ENCODE data around the gene RAG1.

Gene RAG1

DNA sequence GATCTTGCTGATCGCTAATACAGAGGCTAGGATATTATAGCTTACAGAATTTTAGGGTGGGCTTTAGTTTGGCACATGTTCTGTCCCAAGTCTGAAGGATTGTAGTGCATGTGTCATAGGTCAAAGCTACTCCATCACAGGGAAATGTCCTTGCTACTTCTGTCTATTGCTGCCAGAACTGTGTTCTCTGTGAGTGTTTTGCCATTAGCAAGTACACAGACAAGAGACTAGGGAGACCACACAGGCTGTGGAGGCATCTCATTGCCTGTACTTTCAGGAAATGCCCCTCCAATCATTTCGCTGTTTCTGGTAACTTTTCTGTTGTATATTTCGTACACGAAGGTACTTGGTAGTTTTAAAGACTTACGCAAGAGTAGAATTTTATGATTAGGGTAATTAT lies 55.7 kb downstream of the RAG1 start:
- TF ChIP-seq, protein P1, sequence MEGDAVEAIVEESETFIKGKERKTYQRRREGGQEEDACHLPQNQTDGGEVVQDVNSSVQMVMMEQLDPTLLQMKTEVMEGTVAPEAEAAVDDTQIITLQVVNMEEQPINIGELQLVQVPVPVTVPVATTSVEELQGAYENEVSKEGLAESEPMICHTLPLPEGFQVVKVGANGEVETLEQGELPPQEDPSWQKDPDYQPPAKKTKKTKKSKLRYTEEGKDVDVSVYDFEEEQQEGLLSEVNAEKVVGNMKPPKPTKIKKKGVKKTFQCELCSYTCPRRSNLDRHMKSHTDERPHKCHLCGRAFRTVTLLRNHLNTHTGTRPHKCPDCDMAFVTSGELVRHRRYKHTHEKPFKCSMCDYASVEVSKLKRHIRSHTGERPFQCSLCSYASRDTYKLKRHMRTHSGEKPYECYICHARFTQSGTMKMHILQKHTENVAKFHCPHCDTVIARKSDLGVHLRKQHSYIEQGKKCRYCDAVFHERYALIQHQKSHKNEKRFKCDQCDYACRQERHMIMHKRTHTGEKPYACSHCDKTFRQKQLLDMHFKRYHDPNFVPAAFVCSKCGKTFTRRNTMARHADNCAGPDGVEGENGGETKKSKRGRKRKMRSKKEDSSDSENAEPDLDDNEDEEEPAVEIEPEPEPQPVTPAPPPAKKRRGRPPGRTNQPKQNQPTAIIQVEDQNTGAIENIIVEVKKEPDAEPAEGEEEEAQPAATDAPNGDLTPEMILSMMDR (IDR thresholded peaks at IDR 0.05; ENCODE audit: extremely low read depth, insufficient read depth, missing control alignments): no peak
- in situ Hi-C loops (cut with MboI; ENCODE audit: low pct_unique_long_range_greater_than_20kb, low sequenced_read_pairs, unreplicated experiment): no loop called here
- DNase-seq (ENCODE audit: low spot score): no peak

DNA sequence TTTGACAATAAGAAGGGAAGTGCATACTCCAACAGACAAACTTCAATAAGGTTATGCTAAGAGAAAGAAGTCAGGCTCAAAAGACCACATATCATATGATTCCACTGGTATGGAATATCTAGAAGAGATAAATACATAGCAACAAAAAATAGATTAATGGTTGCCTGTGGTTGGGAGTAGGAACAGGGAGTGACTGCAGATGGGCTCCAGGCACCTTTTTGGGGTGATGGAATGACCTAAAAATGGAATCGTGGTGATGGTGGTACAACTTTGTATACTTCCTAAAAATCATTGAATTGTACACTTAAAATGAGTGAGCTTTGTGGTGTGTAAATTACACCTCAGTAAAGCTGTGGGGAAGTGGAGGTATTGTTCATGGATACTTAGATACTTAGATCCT lies 59.2 kb downstream of the RAG1 start:
- no peak for DNase-seq (ENCODE audit: low spot score)

DNA sequence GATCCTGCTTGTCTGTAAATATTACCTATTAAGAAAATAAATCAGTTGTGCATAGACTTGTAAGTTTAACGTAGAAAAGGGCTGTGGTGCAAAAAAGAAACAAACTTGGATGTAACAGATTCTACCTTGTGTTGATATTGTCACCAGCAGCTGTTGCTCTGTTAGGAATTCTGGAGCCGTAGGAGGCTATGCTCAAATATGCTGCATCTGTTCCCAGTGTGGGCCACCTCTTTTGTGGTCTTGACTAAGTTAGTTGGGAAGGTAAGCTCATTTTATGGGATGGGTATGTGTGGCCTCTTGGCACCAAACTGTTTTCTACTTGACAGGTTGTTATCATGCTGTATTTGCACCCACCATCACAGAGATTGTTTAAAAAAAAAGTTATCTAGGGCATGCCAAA lies 59.7 kb downstream of the RAG1 start:
- TF ChIP-seq, protein P1 (IDR thresholded peaks at IDR 0.05; ENCODE audit: extremely low read depth, insufficient read depth, missing control alignments): no peak
- DNase-seq (ENCODE audit: low spot score): no peak
- in situ Hi-C loops (cut with MboI; ENCODE audit: low pct_unique_long_range_greater_than_20kb, low sequenced_read_pairs, unreplicated experiment): no loop called here

More for the DNA sequence above, 59.2 kb downstream of the RAG1 start:
- TF ChIP-seq, protein P1 (IDR thresholded peaks at IDR 0.05; ENCODE audit: extremely low read depth, insufficient read depth, missing control alignments): no peak
- in situ Hi-C loops (cut with MboI; ENCODE audit: low pct_unique_long_range_greater_than_20kb, low sequenced_read_pairs, unreplicated experiment): no loop called here

DNA sequence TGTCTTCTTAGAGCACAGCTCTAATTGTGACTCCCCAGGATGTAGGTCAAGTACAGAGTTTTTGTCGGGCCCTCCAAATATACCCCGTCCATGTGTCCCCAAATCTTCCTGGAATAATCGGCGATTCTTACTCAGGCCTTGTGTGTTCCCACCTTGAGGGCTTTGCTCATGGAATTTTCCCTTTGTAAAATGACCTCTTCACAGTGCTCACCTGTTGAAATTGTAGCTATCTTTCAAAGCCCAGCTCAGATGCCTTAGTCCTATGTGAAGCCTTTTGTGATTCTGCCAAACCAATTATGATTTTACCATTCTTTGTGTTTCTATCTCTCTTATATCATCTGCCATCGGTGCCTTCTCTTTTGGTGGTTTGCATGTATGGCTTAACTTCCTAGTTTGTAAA lies 60.3 kb downstream of the RAG1 start:
- in situ Hi-C loops (cut with MboI; ENCODE audit: low pct_unique_long_range_greater_than_20kb, low sequenced_read_pairs, unreplicated experiment): no loop called here
- DNase-seq (ENCODE audit: low spot score): no peak
- TF ChIP-seq, protein P1 (IDR thresholded peaks at IDR 0.05; ENCODE audit: extremely low read depth, insufficient read depth, missing control alignments): no peak

DNA sequence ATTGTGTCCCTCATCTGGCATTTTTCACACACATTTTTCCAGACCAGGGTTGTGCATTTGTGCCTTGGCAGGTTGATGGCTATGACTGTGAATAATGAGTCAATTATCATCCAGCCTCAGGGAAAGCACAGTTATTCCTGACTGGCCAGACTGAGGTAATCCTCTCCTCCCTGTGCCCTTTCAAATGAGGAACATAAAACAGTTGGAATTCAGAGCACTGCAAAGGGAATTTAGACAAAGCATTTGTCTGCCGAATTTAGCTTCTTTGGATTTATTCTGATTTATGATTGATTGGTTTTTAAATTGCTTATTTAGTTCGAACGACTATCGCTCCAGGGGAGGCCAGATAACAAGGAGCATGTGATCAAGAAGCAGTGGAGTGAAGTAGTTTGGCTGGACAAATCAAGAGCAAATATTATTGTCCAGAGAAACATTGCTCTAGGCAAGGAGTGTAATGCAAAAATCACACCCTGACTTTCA lies 61.0 kb downstream of the RAG1 start:
- TF ChIP-seq, protein P1 (IDR thresholded peaks at IDR 0.05; ENCODE audit: extremely low read depth, insufficient read depth, missing control alignments): no peak
- DNase-seq (ENCODE audit: low spot score): no peak
- in situ Hi-C loops (cut with MboI; ENCODE audit: low pct_unique_long_range_greater_than_20kb, low sequenced_read_pairs, unreplicated experiment): no loop called here

Measured in GM13977 (cell line).